CD4-positive, alpha-beta memory T cell (primary cell): Measurements from ENCODE around the gene ACTL10. TPM values are rescaled to one million over a fixed set of nuclear protein-coding genes. Genes with fewer than 3 reads are reported as not detected.

Experiments used
- CTCF ChIA-PET: fragments of 350-600 bp; sonication (Branson Sonifier 250); formaldehyde crosslinking; loops from one replicate; lab custom pipeline; 2021; ENCODE audit warnings: inconsistent platforms; ENCODE audit not compliant: partially characterized antibody; lab: Charles Lee
- POLR2A ChIA-PET: fragments of 350-600 bp; sonication (Branson Sonifier 250); formaldehyde crosslinking; loops from one replicate; lab custom pipeline; 2021; ENCODE audit not compliant: partially characterized antibody; lab: Charles Lee
- DNase-seq, 5 donors: peaks; one replicate each; pipeline versions ENCODE4 v3.0.0 to v3.0.0-alpha.2; 2020 to 2022; ENCODE audit warnings: mixed read lengths in 1 of 5
- H3K27ac ChIP-seq: one replicate; pipeline ENCODE4 v1.7.0; 2013; ENCODE audit warnings: low read depth, low read length
- H3K27me3 ChIP-seq: 2 replicates; pipeline ENCODE4 v1.7.0; 2013; ENCODE audit warnings: mild to moderate bottlenecking, low read length, moderate library complexity; ENCODE audit not compliant: insufficient read depth
- H3K36me3 ChIP-seq: 2 replicates; pipeline ENCODE4 v1.7.0; 2013; ENCODE audit warnings: mild to moderate bottlenecking, low read length, moderate library complexity; ENCODE audit not compliant: insufficient read depth
- H3K4me1 ChIP-seq: 2 replicates; pipeline ENCODE4 v1.7.0; 2013; ENCODE audit warnings: mild to moderate bottlenecking, low read length, moderate library complexity; ENCODE audit not compliant: insufficient read depth
- H3K4me3 ChIP-seq, 2 donors: one replicate each; pipeline ENCODE4 v1.7.0; 2013; ENCODE audit warnings: low read length in 2 of 2, mild to moderate bottlenecking in 1 of 2
- H3K9me3 ChIP-seq, 2 donors: one replicate each; pipeline ENCODE4 v1.7.0; 2013; ENCODE audit warnings: low read length in 2 of 2, control low read depth in 1 of 2; ENCODE audit not compliant: control insufficient read depth in 1 of 2
- H3K27ac Mint-ChIP-seq, 7 donors: one replicate each; pipeline ENCODE4 v1.8.0; 2020 to 2021; ENCODE audit warnings: mixed read lengths in 7 of 7, mild to moderate bottlenecking in 6 of 7, inconsistent platforms in 3 of 7, moderate library complexity in 3 of 7
- H3K27me3 Mint-ChIP-seq, 2 donors: one replicate each; pipeline ENCODE4 v1.8.0; 2020 to 2021; ENCODE audit warnings: mixed read lengths in 2 of 2
- H3K36me3 Mint-ChIP-seq, 2 donors: one replicate each; pipeline ENCODE4 v1.8.0; 2020 to 2021; ENCODE audit warnings: mixed read lengths in 2 of 2, inconsistent platforms in 1 of 2, mild to moderate bottlenecking in 1 of 2
- H3K4me1 Mint-ChIP-seq, 4 donors: one replicate each; pipeline ENCODE4 v1.8.0; 2020 to 2021; ENCODE audit warnings: mixed read lengths in 4 of 4, mild to moderate bottlenecking in 1 of 4
- H3K4me3 Mint-ChIP-seq, 8 donors: one replicate each; pipeline ENCODE4 v1.8.0; 2020 to 2021; ENCODE audit warnings: mixed read lengths in 8 of 8, mild to moderate bottlenecking in 7 of 8, moderate library complexity in 6 of 8, inconsistent platforms in 3 of 8
- H3K9me3 Mint-ChIP-seq, 8 donors: one replicate each; pipeline ENCODE4 v1.8.0; 2020 to 2021; ENCODE audit warnings: mixed read lengths in 8 of 8, mild to moderate bottlenecking in 5 of 8, inconsistent platforms in 3 of 8, moderate library complexity in 1 of 8
- intact Hi-C: fragments of 100-400 bp; cut with micrococcal nuclease; formaldehyde crosslinking; loops from one replicate; pipeline ENCODE4 v1.15.1; 2023
- polyA plus RNA-seq, 2 donors: library from polyadenylated mRNA; unstranded; fragments of 300-500 nt; fragmentation: Illumina TruSeq; gene quantifications; one replicate each; pipeline ENCODE4 v1.2.3, GENCODE V29; 2021
- total RNA-seq, 2 experiments: library from RNA; stranded (reverse); gene quantifications; one replicate each; pipeline ENCODE4 v1.2.3, GENCODE V29; 2021

Gene ACTL10
- total and polyA plus RNA-seq, 4 experiments from 2014 or later = 1.7 to 6.0 (median 5.4) TPM

DNA sequence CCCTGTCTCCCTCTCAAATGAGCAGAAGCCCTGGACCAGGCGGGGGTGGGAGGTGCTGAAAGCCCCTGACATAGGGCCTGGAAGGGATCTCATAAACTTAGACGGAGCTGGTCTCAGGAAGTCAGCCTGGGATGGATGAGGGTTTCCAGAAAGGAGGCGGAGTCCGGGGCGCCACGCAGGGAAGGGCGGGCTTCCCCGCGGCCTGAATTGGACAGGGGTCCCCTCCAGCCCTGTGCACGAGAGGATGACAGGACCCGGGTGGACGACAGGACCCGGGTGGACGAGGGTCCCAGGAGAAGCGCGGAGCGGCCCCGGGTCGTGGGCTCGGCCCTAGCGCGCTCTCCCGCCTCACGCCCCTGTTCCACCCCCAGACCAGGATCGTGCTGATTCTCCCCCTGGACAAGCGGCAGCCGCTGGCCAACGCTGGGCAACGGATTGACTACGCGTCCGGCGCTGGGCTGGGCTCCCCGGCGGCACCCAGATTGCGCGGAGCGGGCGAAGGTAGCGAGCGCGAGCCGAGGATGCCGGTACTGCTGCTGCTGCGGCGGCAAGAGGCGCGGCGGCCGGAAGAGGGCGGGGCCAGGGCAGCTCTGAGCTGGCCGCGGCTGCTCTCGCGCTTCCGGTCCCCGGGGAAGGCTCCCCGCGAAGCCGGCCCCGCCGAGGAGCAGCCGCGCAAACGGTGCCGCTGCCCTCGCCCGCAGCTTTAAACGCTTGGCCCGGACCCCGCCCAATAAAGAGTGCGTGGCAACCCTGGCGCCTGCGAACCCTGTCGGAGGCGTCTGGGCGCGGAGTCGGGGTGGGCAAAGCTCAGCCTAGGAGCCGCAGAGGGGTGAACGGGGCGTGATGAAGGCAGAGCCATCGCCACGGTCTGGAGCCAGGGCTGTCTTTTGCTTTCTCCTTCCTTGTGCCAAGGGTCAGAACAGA is 3.3 kb upstream of the ACTL10 start:
- Mint-ChIP-seq H3K36me3 (peaks cover 0 to 3% of the 10 kb centered on the region in 2 donors), H3K9me3 (no peaks in the 10 kb centered on the region), H3K27me3 (no peaks in the 10 kb centered on the region), H3K4me3 (peak overlapping the region; percentile 82 to 89 (median 86)), H3K27ac (peak overlapping the region; percentile 88 to 98 (median 96)), H3K4me1 (peaks cover 19 to 52% (median 33%) of the 10 kb centered on the region in 4 donors)
- no peaks in the 10 kb centered on the region for H3K36me3 ChIP-seq
- intact Hi-C loops = loop anchor here (1.0 kb wide), 3 partner anchors 23 to 449 kb away; partner anchors contain the start of genes E2F1 and EIF2S2
- H3K27ac ChIP-seq = peak overlapping the region; percentile 82
- peak overlapping the region; percentile 65 to 87 for H3K4me3 ChIP-seq
- peaks cover 39% of the 10 kb centered on the region for H3K4me1 ChIP-seq
- H3K27me3 ChIP-seq = no peaks in the 10 kb centered on the region
- CTCF ChIA-PET = interaction anchor here (0.7 to 8.6 kb wide), 12 partner anchors 10 to 231 kb away, joined by 3 to 88 read pairs (median 4); partner anchors contain the start of gene CBFA2T2
- no peaks in the 10 kb centered on the region for H3K9me3 ChIP-seq
- POLR2A ChIA-PET = interaction anchor here (0.6 to 9.7 kb wide), 25 partner anchors 9 to 449 kb away, joined by 3 to 122 read pairs (median 6); partner anchors contain the start of genes CBFA2T2, CDK5RAP1, EIF2S2 and NECAB3
- peak; percentile 80 to 84 (median 80) for DNase-seq

GRCh38 chr20:33664085-33664761 is 2.5 kb upstream of the ACTL10 start:
- H3K36me3 Mint-ChIP-seq = peaks cover 0 to 3% of the 10 kb centered on the region in 2 donors
- Histone ChIP-seq H3K9me3 (no peaks in the 10 kb centered on the region), H3K27ac (peak overlapping the region; percentile 82), H3K4me3 (peak overlapping the region; percentile 52 to 87), H3K36me3 (no peaks in the 10 kb centered on the region), H3K27me3 (no peaks in the 10 kb centered on the region), H3K4me1 (peaks cover 41% of the 10 kb centered on the region)
- peak overlapping the region; percentile 76 to 89 (median 85) for H3K4me3 Mint-ChIP-seq
- no peak for DNase-seq
- POLR2A ChIA-PET = interaction anchor here (0.5 to 9.7 kb wide), 23 partner anchors 10 to 448 kb away, joined by 3 to 122 read pairs (median 5); partner anchors contain the start of genes CBFA2T2, CDK5RAP1, EIF2S2 and NECAB3
- H3K27me3 Mint-ChIP-seq = no peaks in the 10 kb centered on the region
- CTCF ChIA-PET = interaction anchor here (0.7 to 8.6 kb wide), 7 partner anchors 10 to 210 kb away, joined by 3 to 88 read pairs (median 6); partner anchors contain the start of gene CBFA2T2
- no peaks in the 10 kb centered on the region for H3K9me3 Mint-ChIP-seq
- peak overlapping the region; percentile 89 to 97 (median 96) for H3K27ac Mint-ChIP-seq
- intact Hi-C loops = no loop called here
- H3K4me1 Mint-ChIP-seq = peaks cover 19 to 58% (median 34%) of the 10 kb centered on the region in 4 donors

DNA sequence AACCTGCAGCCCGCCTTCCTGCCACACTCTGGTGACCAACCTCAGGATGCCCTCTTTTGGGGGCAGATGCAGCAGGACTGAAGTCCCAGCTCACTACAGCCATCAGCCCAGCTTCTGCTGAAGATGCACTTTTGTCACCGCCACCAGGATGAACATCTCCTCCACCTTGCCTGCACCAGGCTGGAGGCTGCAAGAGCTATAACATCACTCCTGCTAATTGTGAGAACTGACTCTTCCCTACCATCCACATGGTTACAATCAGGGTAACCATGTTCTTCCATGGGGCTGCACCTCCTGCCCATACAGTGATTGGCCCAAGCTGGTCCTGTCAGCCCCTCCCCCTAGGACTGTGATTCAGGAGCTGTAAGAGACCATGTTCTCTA is 2.0 kb upstream of the ACTL10 start:
- peak overlapping the region; percentile 76 to 89 (median 84) for H3K4me3 Mint-ChIP-seq
- peaks cover 0 to 3% of the 10 kb centered on the region in 2 donors for H3K36me3 Mint-ChIP-seq
- intact Hi-C loops = no loop called here
- H3K4me1 Mint-ChIP-seq = peaks cover 19 to 60% (median 34%) of the 10 kb centered on the region in 4 donors
- H3K9me3 Mint-ChIP-seq = no peaks in the 10 kb centered on the region
- Histone ChIP-seq H3K4me3 (no peak overlapping the region), H3K27me3 (no peaks in the 10 kb centered on the region), H3K36me3 (no peaks in the 10 kb centered on the region), H3K4me1 (peaks cover 41% of the 10 kb centered on the region), H3K9me3 (no peaks in the 10 kb centered on the region), H3K27ac (peak overlapping the region; percentile 82)
- no peak for DNase-seq
- POLR2A ChIA-PET = interaction anchor here (0.5 to 9.7 kb wide), 17 partner anchors 10 to 329 kb away, joined by 3 to 122 read pairs (median 15); partner anchors contain the start of genes CBFA2T2, CDK5RAP1, NECAB3 and PXMP4
- H3K27me3 Mint-ChIP-seq = no peaks in the 10 kb centered on the region
- H3K27ac Mint-ChIP-seq = peak overlapping the region; percentile 89 to 97 (median 96)
- CTCF ChIA-PET = interaction anchor here (0.7 to 8.6 kb wide), 7 partner anchors 11 to 210 kb away, joined by 3 to 88 read pairs (median 8); partner anchors contain the start of gene CBFA2T2

DNA sequence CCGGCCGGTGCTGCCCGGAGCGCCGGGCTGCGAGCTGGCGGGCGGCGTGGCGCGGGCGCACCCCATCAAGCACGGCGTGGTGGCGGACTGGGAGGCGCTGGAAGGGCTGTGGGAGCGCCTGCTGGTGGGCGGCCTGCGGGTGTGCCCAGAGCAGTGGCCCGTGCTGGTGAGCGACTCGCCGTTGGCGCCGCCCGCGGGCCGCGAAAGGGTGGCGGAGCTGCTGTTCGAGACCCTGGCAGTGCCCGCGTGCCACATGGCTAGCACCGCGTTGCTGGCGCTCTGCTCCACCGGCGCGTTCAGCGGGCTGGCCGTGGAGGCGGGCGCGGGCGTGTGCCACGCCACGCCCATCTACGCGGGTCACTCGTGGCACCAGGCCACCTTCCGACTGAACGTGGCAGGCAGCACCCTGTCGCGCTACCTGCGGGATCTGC is 517 bp downstream of the ACTL10 start:
- no peaks in the 10 kb centered on the region for H3K9me3 Mint-ChIP-seq
- Histone ChIP-seq H3K9me3 (no peaks in the 10 kb centered on the region), H3K27me3 (no peaks in the 10 kb centered on the region), H3K27ac (peak overlapping the region; percentile 60), H3K36me3 (no peaks in the 10 kb centered on the region), H3K4me1 (peaks cover 41% of the 10 kb centered on the region), H3K4me3 (peak overlapping the region; percentile 47)
- H3K4me1 Mint-ChIP-seq = peaks cover 23 to 69% (median 40%) of the 10 kb centered on the region in 4 donors
- peaks cover 0 to 3% of the 10 kb centered on the region in 2 donors for H3K36me3 Mint-ChIP-seq
- H3K4me3 Mint-ChIP-seq = peak overlapping the region; percentile 74 to 98 (median 80)
- POLR2A ChIA-PET = interaction anchor here (0.6 to 9.7 kb wide), 23 partner anchors 8 to 445 kb away, joined by 3 to 122 read pairs (median 5); partner anchors contain the start of genes CBFA2T2, CDK5RAP1, EIF2S2 and PXMP4
- H3K27me3 Mint-ChIP-seq = no peaks in the 10 kb centered on the region
- intact Hi-C loops = loop anchor here (2.0 kb wide), 4 partner anchors 14 to 266 kb away; partner anchors contain the start of genes CDK5RAP1 and ZNF341
- H3K27ac Mint-ChIP-seq = peak overlapping the region; percentile 42 to 87 (median 62)
- CTCF ChIA-PET = interaction anchor here (0.6 to 8.6 kb wide), 31 partner anchors 13 to 266 kb away, joined by 3 to 88 read pairs (median 5); partner anchors contain the start of genes CBFA2T2, CDK5RAP1, CHMP4B and PXMP4
- peak in 4 of 5 donors; percentile 34 to 59 (median 44) for DNase-seq

DNA sequence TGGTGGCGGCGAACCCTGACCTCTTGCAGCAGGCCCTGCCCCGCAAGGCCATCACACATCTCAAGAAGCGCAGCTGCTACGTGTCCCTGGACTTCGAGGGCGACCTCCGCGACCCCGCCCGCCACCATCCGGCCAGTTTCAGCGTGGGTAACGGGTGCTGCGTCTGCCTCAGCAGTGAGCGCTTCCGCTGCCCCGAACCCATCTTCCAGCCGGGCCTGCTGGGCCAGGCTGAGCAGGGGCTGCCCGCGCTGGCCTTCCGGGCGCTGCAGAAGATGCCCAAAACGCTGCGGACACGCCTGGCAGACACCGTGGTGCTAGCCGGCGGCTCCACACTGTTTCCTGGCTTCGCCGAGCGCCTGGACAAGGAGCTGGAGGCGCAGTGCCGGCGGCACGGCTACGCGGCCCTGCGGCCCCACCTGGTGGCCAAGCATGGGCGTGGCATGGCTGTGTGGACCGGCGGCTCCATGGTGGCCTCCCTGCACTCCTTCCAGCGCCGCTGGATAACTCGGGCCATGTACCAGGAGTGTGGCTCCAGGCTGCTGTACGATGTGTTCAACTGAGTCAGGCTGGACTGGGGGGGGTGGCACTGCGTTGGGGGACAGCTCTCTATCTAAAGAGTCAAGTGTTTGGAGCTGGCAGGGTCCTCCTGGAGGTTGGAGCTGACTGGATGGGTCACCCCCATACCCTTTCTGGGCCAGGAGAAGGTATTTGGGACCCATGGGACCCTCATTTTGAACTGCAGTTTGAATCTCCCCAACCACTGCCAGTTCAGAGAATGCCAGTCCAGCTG is 1.1 kb downstream of the ACTL10 start:
- H3K36me3 Mint-ChIP-seq = peaks cover 0 to 3% of the 10 kb centered on the region in 2 donors
- Histone ChIP-seq H3K9me3 (no peaks in the 10 kb centered on the region), H3K36me3 (no peaks in the 10 kb centered on the region), H3K4me3 (peak overlapping the region; percentile 47), H3K27me3 (no peaks in the 10 kb centered on the region), H3K4me1 (peaks cover 40% of the 10 kb centered on the region), H3K27ac (peak overlapping the region; percentile 60)
- peaks cover 20 to 71% (median 38%) of the 10 kb centered on the region in 4 donors for H3K4me1 Mint-ChIP-seq
- intact Hi-C loops = loop anchor here (1.0 to 2.0 kb wide), 5 partner anchors 15 to 267 kb away; partner anchors contain the start of genes CDK5RAP1 and ZNF341
- no peaks in the 10 kb centered on the region for H3K27me3 Mint-ChIP-seq
- no peaks in the 10 kb centered on the region for H3K9me3 Mint-ChIP-seq
- peak overlapping the region; percentile 74 to 98 (median 80) for H3K4me3 Mint-ChIP-seq
- peak overlapping the region; percentile 42 to 89 (median 62) for H3K27ac Mint-ChIP-seq
- DNase-seq = peak; percentile 66 to 83 (median 76)
- CTCF ChIA-PET = interaction anchor here (0.7 to 8.6 kb wide), 35 partner anchors 13 to 266 kb away, joined by 3 to 88 read pairs (median 4); partner anchors contain the start of genes CBFA2T2, CDK5RAP1, CHMP4B and PXMP4
- POLR2A ChIA-PET = interaction anchor here (0.6 to 9.7 kb wide), 22 partner anchors 11 to 445 kb away, joined by 3 to 122 read pairs (median 6); partner anchors contain the start of genes CBFA2T2, CDK5RAP1, EIF2S2 and PXMP4
